ENCODE measurements around the gene SPATA16. TPM values are rescaled to one million over a fixed set of nuclear protein-coding genes. Genes with fewer than 3 reads are reported as not detected.

The SPATA16 gene
- total and polyA plus RNA-seq, 2 donors (not counting 3 experiments of a cell fraction or from before 2014, with no cell fraction given): not detected

GRCh38 chr3:172919297-172919683, 221.7 kb downstream of the SPATA16 start:
- no peaks in the 10 kb centered on the region for H3K27me3 ChIP-seq (ENCODE audit: control insufficient read depth in 2 of 2, insufficient read depth in 2 of 2, low read length in 2 of 2)
- no peak overlapping the region for H3K9ac ChIP-seq (replicated peaks; ENCODE audit: extremely low read depth, insufficient read depth, low read length)
- no peak for TF ChIP-seq JUN (IDR thresholded peaks at IDR 0.05; ENCODE audit: borderline replicate concordance, insufficient read depth, insufficient read length, low read depth)
- peak; percentile 36 for TF ChIP-seq GATA2 (IDR thresholded peaks at IDR 0.05; ENCODE audit: insufficient read depth, insufficient read length, low read depth, low read length)
- no peak overlapping the region for H3K4me3 ChIP-seq (replicated peaks in 1 of 3; ENCODE audit: insufficient read depth in 1 of 3, low read depth in 1 of 3, low read length in 3 of 3)
- DNase-seq (ENCODE audit: low read depth, low spot score) (no peak), FAIRE-seq (no peak)
- no peaks in the 10 kb centered on the region for H3K9me1 ChIP-seq (replicated peaks; ENCODE audit: control insufficient read depth, extremely low read depth, insufficient read depth, low read length)
- no peaks in the 10 kb centered on the region for H4K20me1 ChIP-seq (replicated peaks; ENCODE audit: control insufficient read depth, extremely low read depth, insufficient read depth, low read length)
- intact Hi-C loops (cut with micrococcal nuclease): loop anchor here (2.0 to 5.0 kb wide), 5 partner anchors 48 to 478 kb away; partner anchors contain the start of gene NLGN1
- H3K27ac ChIP-seq (ENCODE audit: insufficient read depth, low read depth, low read length): peak overlapping the region; percentile 83
- H3K79me2 ChIP-seq (ENCODE audit: control insufficient read depth, insufficient read depth, low read length): no peaks in the 10 kb centered on the region
- ChIA-PET CTCF (interaction anchor here (1.0 kb wide), 1 partner anchor 83 kb away, joined by 6 read pairs; no protein-coding TSS in a partner anchor), POLR2A (no interaction called here)
- peaks cover 40% of the 10 kb centered on the region for H3K4me1 ChIP-seq (ENCODE audit: control insufficient read depth, extremely low read depth, insufficient read depth, low read length)
- H3K36me3 ChIP-seq (ENCODE audit: control insufficient read depth in 2 of 2, extremely low read depth in 1 of 2, insufficient read depth in 2 of 2, low read length in 2 of 2): no peaks in the 10 kb centered on the region
- dilution Hi-C loops (cut with MboI; ENCODE audit: extremely low pct_ligation_motif_present, low sequenced_read_pairs): no loop called here
- H3K9me3 ChIP-seq (replicated peaks; ENCODE audit: control insufficient read depth, insufficient read depth, low read length): no peaks in the 10 kb centered on the region
- BruUV-seq (replicated peaks): no TSS peak
- peak overlapping the region; percentile 84 for H3K4me2 ChIP-seq (ENCODE audit: insufficient read depth, low read length)
- H2AFZ ChIP-seq (ENCODE audit: low read depth, low read length): peak overlapping the region; percentile 15

- Histone ChIP-seq H3K9me1 (replicated peaks; ENCODE audit: control insufficient read depth, extremely low read depth, insufficient read depth, low read length) (no peaks in the 10 kb centered on the region), H2AFZ (ENCODE audit: low read depth, low read length) (peak overlapping the region; percentile 62), H3K4me1 (ENCODE audit: control insufficient read depth, extremely low read depth, insufficient read depth, low read length) (peaks cover 46% of the 10 kb centered on the region), H4K20me1 (replicated peaks; ENCODE audit: control insufficient read depth, extremely low read depth, insufficient read depth, low read length) (no peaks in the 10 kb centered on the region), H3K79me2 (ENCODE audit: control insufficient read depth, insufficient read depth, low read length) (no peaks in the 10 kb centered on the region), H3K9me3 (replicated peaks; ENCODE audit: control insufficient read depth, insufficient read depth, low read length) (no peaks in the 10 kb centered on the region), H3K4me3 (replicated peaks in 1 of 3; ENCODE audit: insufficient read depth in 1 of 3, low read depth in 1 of 3, low read length in 3 of 3) (no peak overlapping the region), H3K36me3 (ENCODE audit: control insufficient read depth in 2 of 2, extremely low read depth in 1 of 2, insufficient read depth in 2 of 2, low read length in 2 of 2) (no peaks in the 10 kb centered on the region), H3K9ac (replicated peaks; ENCODE audit: extremely low read depth, insufficient read depth, low read length) (peak overlapping the region; percentile 39), H3K27me3 (ENCODE audit: control insufficient read depth in 2 of 2, insufficient read depth in 2 of 2, low read length in 2 of 2) (no peaks in the 10 kb centered on the region), H3K4me2 (ENCODE audit: insufficient read depth, low read length) (peak overlapping the region; percentile 84), H3K27ac (ENCODE audit: insufficient read depth, low read depth, low read length) (peak overlapping the region; percentile 83)
- DNase-seq (ENCODE audit: low read depth, low spot score) (peak; percentile 57), FAIRE-seq (no peak)
- no TSS peak for BruUV-seq (replicated peaks)
- ChIA-PET POLR2A (no interaction called here), CTCF (interaction anchor here (1.0 kb wide), 1 partner anchor 82 kb away, joined by 6 read pairs; no protein-coding TSS in a partner anchor)
- intact Hi-C loops (cut with micrococcal nuclease): loop anchor here (1.0 to 5.0 kb wide), 9 partner anchors 10 to 479 kb away; partner anchors contain the start of gene NLGN1
- dilution Hi-C loops (cut with MboI; ENCODE audit: extremely low pct_ligation_motif_present, low sequenced_read_pairs): no loop called here
- TF ChIP-seq JUN (IDR thresholded peaks at IDR 0.05; ENCODE audit: borderline replicate concordance, insufficient read depth, insufficient read length, low read depth) (no peak), FOS (IDR thresholded peaks at IDR 0.05; ENCODE audit: borderline replicate concordance, insufficient read depth, low read length) (no peak), GATA2 (IDR thresholded peaks at IDR 0.05; ENCODE audit: insufficient read depth, insufficient read length, low read depth, low read length) (no peak), MAX (IDR thresholded peaks at IDR 0.05; ENCODE audit: insufficient read depth, insufficient read length) (no peak), MYC (IDR thresholded peaks at IDR 0.05; ENCODE audit: low read depth, low read length) (no peak), CTCF (IDR thresholded peaks at IDR 0.05; ENCODE audit: extremely low read depth in 1 of 2, insufficient read depth in 1 of 2, low read depth in 1 of 2, low read length in 2 of 2) (no peak), POLR2AphosphoS5 (IDR thresholded peaks at IDR 0.05; ENCODE audit: insufficient read depth, low read depth, low read length) (no peak), POLR2A (IDR thresholded peaks at IDR 0.05; ENCODE audit: low read depth, low read length) (no peak), EZH2 (IDR thresholded peaks at IDR 0.05; ENCODE audit: borderline replicate concordance, low read depth, low read length, severe bottlenecking) (no peak)
Measured at GRCh38 chr3:172918568-172919296, 222.3 kb downstream of the SPATA16 start.
